ENCODE data around the gene TNIP1. TPM values are rescaled to one million over a fixed set of nuclear protein-coding genes. Genes with fewer than 3 reads are reported as not detected.

The TNIP1 gene
- total RNA-seq, 2 experiments from 2014 or later: 132 to 138 TPM

DNA sequence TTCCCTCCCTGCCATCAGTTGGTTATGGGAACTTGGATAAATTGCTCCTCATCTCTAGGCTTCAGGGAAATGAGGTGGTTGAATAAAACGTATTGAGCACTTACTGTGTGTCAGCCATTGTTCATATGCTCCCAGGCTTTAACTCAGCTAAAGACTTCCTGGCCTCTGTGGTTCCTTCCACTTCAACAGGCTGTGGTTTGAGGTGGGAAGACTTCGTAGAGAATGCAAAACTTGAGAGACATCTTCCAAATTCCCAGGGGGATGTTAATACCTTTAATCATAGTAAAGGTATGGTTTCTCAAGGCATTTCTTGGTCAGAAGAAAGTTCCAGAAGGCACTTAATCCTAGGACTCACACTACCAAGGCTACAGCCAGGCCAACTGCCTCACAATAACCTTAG lies 62.0 kb downstream of the TNIP1 start:
- H3K4me3 Mint-ChIP-seq: no peak overlapping the region
- H3K36me3 Mint-ChIP-seq (ENCODE audit: low read depth): peaks cover 12% of the 10 kb centered on the region
- ChIA-PET CTCF (no interaction called here), POLR2A (interaction anchor here (0.8 kb wide), 1 partner anchor 495 kb away, joined by 3 read pairs; no protein-coding TSS in a partner anchor)
- no peak for DNase-seq
- H3K9me3 Mint-ChIP-seq (ENCODE audit: insufficient read depth): no peaks in the 10 kb centered on the region
- H3K27ac Mint-ChIP-seq: no peak overlapping the region
- ATAC-seq: no peak
- peaks cover 20% of the 10 kb centered on the region for H3K4me1 Mint-ChIP-seq (ENCODE audit: low read depth)
- H3K27me3 Mint-ChIP-seq (ENCODE audit: low read depth): peaks cover 11% of the 10 kb centered on the region

DNA sequence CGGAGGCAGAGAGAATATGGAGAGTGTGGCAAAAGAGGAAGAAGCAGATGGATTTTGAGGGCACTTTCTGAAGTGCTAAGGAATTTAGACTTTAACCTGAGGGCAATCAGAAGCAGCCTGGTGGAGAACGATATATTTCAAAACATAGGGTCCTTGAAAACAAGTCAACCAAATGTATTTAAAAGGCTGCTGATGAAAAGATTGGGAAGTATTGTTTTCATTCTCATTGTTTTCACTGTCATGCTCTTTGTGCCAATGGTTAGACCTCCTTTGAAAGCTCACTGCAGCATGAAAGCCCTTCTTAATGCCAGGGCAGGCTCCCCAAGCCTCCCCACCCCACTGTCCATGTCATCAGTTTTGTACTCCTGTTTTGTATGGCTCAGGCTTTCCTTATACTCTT lies 62.9 kb downstream of the TNIP1 start:
- Mint-ChIP-seq H3K27me3 (ENCODE audit: low read depth) (peaks cover 11% of the 10 kb centered on the region), H3K4me1 (ENCODE audit: low read depth) (peaks cover 20% of the 10 kb centered on the region), H3K4me3 (no peak overlapping the region), H3K36me3 (ENCODE audit: low read depth) (peaks cover 12% of the 10 kb centered on the region), H3K27ac (no peak overlapping the region), H3K9me3 (ENCODE audit: insufficient read depth) (no peaks in the 10 kb centered on the region)
- DNase-seq (no peak), ATAC-seq (no peak)
- ChIA-PET POLR2A (no interaction called here), CTCF (no interaction called here)

- Mint-ChIP-seq H3K4me1 (ENCODE audit: low read depth) (peaks cover 20% of the 10 kb centered on the region), H3K27me3 (ENCODE audit: low read depth) (peaks cover 11% of the 10 kb centered on the region), H3K36me3 (ENCODE audit: low read depth) (peaks cover 10% of the 10 kb centered on the region), H3K27ac (no peak overlapping the region), H3K9me3 (ENCODE audit: insufficient read depth) (no peaks in the 10 kb centered on the region), H3K4me3 (no peak overlapping the region)
- DNase-seq (no peak), ATAC-seq (no peak)
- POLR2A ChIA-PET: no interaction called here
- CTCF ChIA-PET: interaction anchor here (1.2 kb wide), 1 partner anchor 99 kb away, joined by 3 read pairs; no protein-coding TSS in a partner anchor
Observed at GRCh38 chr5:151016700-151017099, 64.1 kb downstream of the TNIP1 start.

- POLR2A ChIA-PET: no interaction called here
- Mint-ChIP-seq H3K36me3 (ENCODE audit: low read depth) (peaks cover 8% of the 10 kb centered on the region), H3K27me3 (ENCODE audit: low read depth) (peaks cover 10% of the 10 kb centered on the region), H3K9me3 (ENCODE audit: insufficient read depth) (no peaks in the 10 kb centered on the region), H3K4me3 (no peak overlapping the region), H3K4me1 (ENCODE audit: low read depth) (peaks cover 18% of the 10 kb centered on the region), H3K27ac (no peak overlapping the region)
- no peak for DNase-seq
- CTCF ChIA-PET: interaction anchor here (1.2 kb wide), 1 partner anchor 100 kb away, joined by 3 read pairs; no protein-coding TSS in a partner anchor
- ATAC-seq: no peak
Observed at GRCh38 chr5:151015974-151016587, 64.8 kb downstream of the TNIP1 start.

DNA sequence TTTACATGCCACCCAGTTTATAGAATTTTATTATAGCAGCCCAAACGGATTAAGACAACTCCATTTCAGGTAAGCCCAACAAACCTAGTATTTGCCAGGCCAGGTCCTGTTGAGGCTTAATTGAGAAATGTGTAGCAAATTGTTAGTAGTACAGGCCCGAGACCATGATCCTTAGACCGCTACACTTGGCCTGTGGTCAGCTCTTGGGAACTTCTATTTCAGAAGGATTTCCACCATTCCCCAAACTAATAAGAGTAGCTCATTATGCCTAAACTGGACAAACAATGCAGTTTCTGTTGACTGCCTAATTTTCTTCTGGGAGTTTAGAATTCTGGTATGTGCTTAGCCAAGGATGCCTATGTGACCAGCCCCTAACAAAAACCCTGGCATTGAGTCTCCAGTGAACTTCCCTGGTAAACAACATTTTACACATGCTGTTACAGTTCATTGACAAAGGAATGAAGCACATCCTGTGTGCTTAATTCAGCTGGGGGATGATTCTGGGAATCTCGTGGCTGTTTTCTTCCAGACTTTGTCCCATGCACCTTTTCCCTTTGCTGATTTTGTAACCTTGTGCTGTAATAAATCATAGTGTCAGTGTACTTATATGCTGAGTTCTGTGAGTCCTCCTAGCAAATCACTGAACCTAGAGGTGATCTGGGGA lies 66.0 kb downstream of the TNIP1 start:
- CTCF ChIA-PET: no interaction called here
- H3K27ac Mint-ChIP-seq: no peak overlapping the region
- H3K27me3 Mint-ChIP-seq (ENCODE audit: low read depth): peaks cover 5% of the 10 kb centered on the region
- peaks cover 5% of the 10 kb centered on the region for H3K36me3 Mint-ChIP-seq (ENCODE audit: low read depth)
- ATAC-seq: no peak
- no peak overlapping the region for H3K4me3 Mint-ChIP-seq
- no peaks in the 10 kb centered on the region for H3K9me3 Mint-ChIP-seq (ENCODE audit: insufficient read depth)
- no peak for DNase-seq
- H3K4me1 Mint-ChIP-seq (ENCODE audit: low read depth): peaks cover 12% of the 10 kb centered on the region
- POLR2A ChIA-PET: no interaction called here

GRCh38 chr5:151012862-151013261 lies 68.0 kb downstream of the TNIP1 start:
- Mint-ChIP-seq H3K36me3 (ENCODE audit: low read depth) (no peaks in the 10 kb centered on the region), H3K4me1 (ENCODE audit: low read depth) (no peaks in the 10 kb centered on the region), H3K27me3 (ENCODE audit: low read depth) (no peaks in the 10 kb centered on the region), H3K4me3 (no peak overlapping the region), H3K27ac (no peak overlapping the region), H3K9me3 (ENCODE audit: insufficient read depth) (no peaks in the 10 kb centered on the region)
- CTCF ChIA-PET: no interaction called here
- POLR2A ChIA-PET: no interaction called here
- ATAC-seq: no peak
- no peak for DNase-seq

DNA sequence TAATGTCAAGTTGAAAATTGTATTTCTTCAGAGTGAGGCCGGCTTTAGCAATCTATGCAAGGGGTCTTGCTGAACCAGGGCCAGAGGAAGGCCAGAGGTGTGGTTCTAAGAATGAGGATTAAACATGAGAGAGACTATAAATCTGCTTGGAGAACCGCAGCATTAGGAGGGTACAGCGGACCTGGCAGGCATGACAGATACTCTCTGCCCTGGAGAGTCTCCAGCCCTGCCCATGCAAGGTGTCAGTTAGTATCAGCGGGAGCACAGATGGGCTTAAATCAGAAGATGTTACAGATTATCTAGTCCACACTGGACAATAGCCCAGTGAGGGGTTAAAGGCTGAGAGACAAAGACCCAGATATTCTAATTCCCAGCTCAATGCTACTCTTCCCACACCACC lies 71.9 kb downstream of the TNIP1 start:
- Mint-ChIP-seq H3K4me3 (no peak overlapping the region), H3K4me1 (ENCODE audit: low read depth) (no peaks in the 10 kb centered on the region), H3K36me3 (ENCODE audit: low read depth) (no peaks in the 10 kb centered on the region), H3K27me3 (ENCODE audit: low read depth) (no peaks in the 10 kb centered on the region), H3K27ac (no peak overlapping the region), H3K9me3 (ENCODE audit: insufficient read depth) (no peaks in the 10 kb centered on the region)
- DNase-seq (no peak), ATAC-seq (no peak)
- ChIA-PET CTCF (interaction anchor here (1.1 kb wide), 1 partner anchor 107 kb away, joined by 3 read pairs; no protein-coding TSS in a partner anchor), POLR2A (no interaction called here)

DNA sequence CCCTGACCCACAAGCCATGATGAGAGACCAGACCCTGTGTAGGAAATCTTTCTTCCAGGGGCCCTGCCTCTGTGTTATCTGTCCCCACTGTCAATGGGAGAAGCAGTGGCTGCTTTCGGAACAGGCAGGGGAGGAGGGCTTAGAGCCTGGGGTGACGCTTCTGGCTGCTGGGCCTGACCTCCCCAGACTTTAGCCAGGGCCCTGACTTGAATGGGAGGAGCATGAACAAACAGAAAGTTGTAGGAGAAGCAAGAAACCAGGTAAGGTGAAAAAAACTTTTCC lies 72.7 kb downstream of the TNIP1 start:
- DNase-seq: no peak
- POLR2A ChIA-PET: no interaction called here
- Mint-ChIP-seq H3K27me3 (ENCODE audit: low read depth) (no peaks in the 10 kb centered on the region), H3K36me3 (ENCODE audit: low read depth) (no peaks in the 10 kb centered on the region), H3K27ac (no peak overlapping the region), H3K9me3 (ENCODE audit: insufficient read depth) (no peaks in the 10 kb centered on the region), H3K4me3 (no peak overlapping the region), H3K4me1 (ENCODE audit: low read depth) (no peaks in the 10 kb centered on the region)
- CTCF ChIA-PET: no interaction called here
- ATAC-seq: no peak

DNA sequence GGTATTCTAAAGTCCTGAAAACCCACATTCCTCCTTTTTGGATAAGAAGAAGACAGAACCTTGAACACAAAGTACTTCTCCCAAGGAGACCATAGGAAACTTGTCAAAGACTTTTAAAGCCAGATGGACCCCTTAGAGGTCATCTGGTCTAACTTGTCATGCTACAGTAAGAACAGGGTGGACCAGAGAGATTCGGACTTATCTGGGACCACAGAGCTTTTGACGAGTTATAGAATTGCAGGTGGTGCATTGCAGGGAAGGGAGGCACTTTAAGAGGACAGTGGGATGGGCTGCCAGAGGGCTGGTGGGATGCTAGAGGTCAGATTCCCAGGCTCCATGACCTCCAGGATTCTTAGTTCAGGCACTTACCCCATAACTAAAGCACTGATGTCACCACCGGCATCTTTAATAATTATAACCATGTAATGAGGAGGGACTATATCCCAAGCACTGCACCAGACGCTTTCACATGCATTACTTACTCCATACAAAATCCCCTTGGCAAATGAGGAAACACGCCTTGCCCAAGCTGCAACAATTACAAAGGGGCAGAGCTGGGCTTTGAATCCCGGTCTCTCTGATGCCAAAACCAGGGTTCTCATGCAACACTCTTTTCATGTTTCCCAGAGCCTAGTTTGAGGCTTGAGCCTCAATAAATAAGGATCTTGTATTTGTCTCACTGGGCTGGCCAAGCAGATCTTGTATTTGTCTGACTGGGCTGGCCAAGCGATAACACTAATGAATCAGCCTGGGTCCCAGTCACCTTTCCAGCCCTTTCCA lies 73.2 kb downstream of the TNIP1 start:
- Mint-ChIP-seq H3K4me3 (no peak overlapping the region), H3K9me3 (ENCODE audit: insufficient read depth) (no peaks in the 10 kb centered on the region), H3K4me1 (ENCODE audit: low read depth) (no peaks in the 10 kb centered on the region), H3K27ac (no peak overlapping the region), H3K27me3 (ENCODE audit: low read depth) (no peaks in the 10 kb centered on the region), H3K36me3 (ENCODE audit: low read depth) (no peaks in the 10 kb centered on the region)
- POLR2A ChIA-PET: no interaction called here
- CTCF ChIA-PET: interaction anchor here (0.7 kb wide), 1 partner anchor 24 kb away, joined by 3 read pairs; no protein-coding TSS in a partner anchor
- ATAC-seq (no peak), DNase-seq (no peak)

- Mint-ChIP-seq H3K36me3 (ENCODE audit: low read depth) (no peaks in the 10 kb centered on the region), H3K27me3 (ENCODE audit: low read depth) (no peaks in the 10 kb centered on the region), H3K9me3 (ENCODE audit: insufficient read depth) (no peaks in the 10 kb centered on the region), H3K27ac (no peak overlapping the region), H3K4me1 (ENCODE audit: low read depth) (no peaks in the 10 kb centered on the region), H3K4me3 (no peak overlapping the region)
- POLR2A ChIA-PET: no interaction called here
- ATAC-seq (no peak), DNase-seq (no peak)
- CTCF ChIA-PET: interaction anchor here (0.7 kb wide), 1 partner anchor 23 kb away, joined by 3 read pairs; no protein-coding TSS in a partner anchor
Observed at GRCh38 chr5:151006704-151007334, 74.0 kb downstream of the TNIP1 start.

- no peaks in the 10 kb centered on the region for H3K9me3 Mint-ChIP-seq (ENCODE audit: insufficient read depth)
- H3K27ac Mint-ChIP-seq: no peak overlapping the region
- H3K4me1 Mint-ChIP-seq (ENCODE audit: low read depth): no peaks in the 10 kb centered on the region
- peaks cover under 1% of the 10 kb centered on the region for H3K27me3 Mint-ChIP-seq (ENCODE audit: low read depth)
- no peak for DNase-seq
- ChIA-PET CTCF (interaction anchor here (0.9 kb wide), 1 partner anchor 123 kb away, joined by 3 read pairs; no protein-coding TSS in a partner anchor), POLR2A (no interaction called here)
- H3K36me3 Mint-ChIP-seq (ENCODE audit: low read depth): no peaks in the 10 kb centered on the region
- H3K4me3 Mint-ChIP-seq: no peak overlapping the region
- no peak for ATAC-seq
Observed at GRCh38 chr5:151005950-151006576, 74.8 kb downstream of the TNIP1 start.

Measured in activated CD8-positive, alpha-beta T cell treated with anti-CD3 and anti-CD28 coated beads, Interleukin-2, amount 10 ng/mL, durations not matched to agents 7 days and 5 days (primary cell).